NB4 (cell line): ENCODE results near the gene PNCK.

ENCODE experiments used
- DNase-seq: peaks from one replicate; pipeline ENCODE4 v3.0.0; 2010; ENCODE audit warnings: low read depth
- H3K4me3 ChIP-seq: one replicate; pipeline ENCODE4 v1.5.1; 2011; ENCODE audit warnings: mild to moderate bottlenecking, low read depth, low read length, moderate library complexity
- CTCF ChIP-seq: IDR thresholded peaks from one replicate; pipeline ENCODE4 v1.5.1; 2012; ENCODE audit warnings: low read depth, low read length
- MAX ChIP-seq: IDR thresholded peaks from 2 replicates; pipeline ENCODE4 v1.6.1; 2011; ENCODE audit warnings: low read depth, low read length
- MYC ChIP-seq: IDR thresholded peaks from 2 replicates; pipeline ENCODE4 v1.6.1; 2011; ENCODE audit warnings: low read depth, low read length
- POLR2A ChIP-seq: IDR thresholded peaks from 2 replicates; pipeline ENCODE4 v1.6.1; 2011; ENCODE audit warnings: mild to moderate bottlenecking; ENCODE audit not compliant: insufficient read length; ENCODE audit errors: extremely low read depth

PNCK gene

GRCh38 chrX:153689654-153690465 lies 16.2 kb upstream of the PNCK start:
- DNase-seq = no peak
- H3K4me3 ChIP-seq = no peak overlapping the region
- TF ChIP-seq CTCF (no peak), MAX (no peak), MYC (no peak), POLR2A (no peak)

- TF ChIP-seq MAX = no peak
- no peak for TF ChIP-seq CTCF
- TF ChIP-seq MYC = no peak
- TF ChIP-seq POLR2A = no peak
- DNase-seq = no peak
Observed at GRCh38 chrX:153688911-153689590, 15.4 kb upstream of the PNCK start.

GRCh38 chrX:153688506-153688905 lies 14.9 kb upstream of the PNCK start:
- H3K4me3 ChIP-seq = no peak overlapping the region

More at GRCh38 chrX:153688911-153689590, 15.4 kb upstream of the PNCK start:
- H3K4me3 ChIP-seq = no peak overlapping the region

GRCh38 chrX:153688071-153688470 lies 14.5 kb upstream of the PNCK start:
- DNase-seq = no peak
- no peak overlapping the region for H3K4me3 ChIP-seq

More at GRCh38 chrX:153688506-153688905, 14.9 kb upstream of the PNCK start:
- TF ChIP-seq CTCF (no peak), POLR2A (no peak), MYC (no peak), MAX (no peak)
- DNase-seq = no peak

More at GRCh38 chrX:153688071-153688470, 14.5 kb upstream of the PNCK start:
- TF ChIP-seq POLR2A (no peak), CTCF (no peak), MYC (no peak), MAX (no peak)
